GM12872 (cell line): ENCODE data around the gene NCF4.

ENCODE experiments used
- CTCF ChIP-seq: IDR thresholded peaks from 3 replicates; pipeline ENCODE4 v1.5.1; 2011; ENCODE audit warnings: low read depth, mild to moderate bottlenecking, low read length, moderate library complexity; ENCODE audit not compliant: insufficient read depth

NCF4 gene

GRCh38 chr22:36860821-36861659 is at the start of gene NCF4:
Gene NCF4 (plus strand): TSS chr22:36861006. CDS start chr22:36861172, 166 bp downstream.
- no peak for TF ChIP-seq CTCF

DNA sequence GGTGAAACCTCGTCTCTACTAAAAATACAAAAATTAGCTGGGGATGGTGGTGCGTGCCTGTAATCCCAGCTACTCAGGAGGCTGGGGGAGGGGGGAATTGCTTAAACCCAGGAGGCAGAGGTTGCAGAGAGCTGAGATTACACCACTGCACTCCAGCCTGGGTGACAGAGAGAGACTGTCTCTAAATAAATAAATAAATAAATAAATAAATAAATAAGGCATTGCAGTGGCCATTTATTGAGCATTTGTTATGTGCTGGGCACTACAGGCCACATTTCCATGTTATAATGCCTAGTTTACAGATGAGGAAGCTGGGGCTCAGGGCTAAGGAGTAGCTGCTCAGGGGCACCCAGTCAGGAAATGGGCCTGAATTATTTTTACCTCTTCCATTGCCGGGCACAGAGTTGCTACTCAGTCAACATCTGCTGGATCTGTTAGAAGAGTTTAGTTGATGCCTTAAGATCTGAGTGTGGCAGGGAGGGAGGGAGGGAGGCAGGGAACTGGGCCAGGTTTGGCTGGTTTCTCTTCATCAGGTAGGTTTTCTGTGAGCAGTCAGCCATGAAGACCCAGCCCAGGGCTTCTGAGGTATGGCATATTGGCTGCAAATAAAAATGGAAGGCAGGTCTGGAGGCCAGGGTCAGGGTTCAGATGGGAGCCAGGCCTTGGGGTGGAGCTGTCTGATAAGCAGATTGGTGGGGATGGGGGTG is 49.6 kb upstream of the NCF4 start:
- TF ChIP-seq CTCF: no peak

DNA sequence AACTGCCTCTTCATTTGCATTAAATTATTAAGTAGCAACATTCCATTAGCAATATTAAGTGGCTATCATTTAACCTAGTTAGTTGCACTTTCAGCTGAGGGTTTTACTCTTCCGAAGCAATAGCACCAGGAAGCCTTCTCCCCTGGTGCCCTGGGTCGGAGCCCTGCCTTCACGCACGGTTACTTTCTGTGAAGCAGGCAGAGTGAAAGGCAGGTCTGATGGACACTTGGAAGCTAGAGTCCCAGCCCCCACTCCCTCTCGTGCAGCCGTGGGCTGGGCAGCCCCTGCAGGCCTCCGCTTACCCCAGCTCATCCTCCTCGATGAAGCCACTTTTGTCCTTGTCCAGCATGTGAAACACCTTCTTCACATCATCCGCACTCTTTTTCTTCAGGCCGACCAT is 46.0 kb upstream of the NCF4 start:
- no peak for TF ChIP-seq CTCF

DNA sequence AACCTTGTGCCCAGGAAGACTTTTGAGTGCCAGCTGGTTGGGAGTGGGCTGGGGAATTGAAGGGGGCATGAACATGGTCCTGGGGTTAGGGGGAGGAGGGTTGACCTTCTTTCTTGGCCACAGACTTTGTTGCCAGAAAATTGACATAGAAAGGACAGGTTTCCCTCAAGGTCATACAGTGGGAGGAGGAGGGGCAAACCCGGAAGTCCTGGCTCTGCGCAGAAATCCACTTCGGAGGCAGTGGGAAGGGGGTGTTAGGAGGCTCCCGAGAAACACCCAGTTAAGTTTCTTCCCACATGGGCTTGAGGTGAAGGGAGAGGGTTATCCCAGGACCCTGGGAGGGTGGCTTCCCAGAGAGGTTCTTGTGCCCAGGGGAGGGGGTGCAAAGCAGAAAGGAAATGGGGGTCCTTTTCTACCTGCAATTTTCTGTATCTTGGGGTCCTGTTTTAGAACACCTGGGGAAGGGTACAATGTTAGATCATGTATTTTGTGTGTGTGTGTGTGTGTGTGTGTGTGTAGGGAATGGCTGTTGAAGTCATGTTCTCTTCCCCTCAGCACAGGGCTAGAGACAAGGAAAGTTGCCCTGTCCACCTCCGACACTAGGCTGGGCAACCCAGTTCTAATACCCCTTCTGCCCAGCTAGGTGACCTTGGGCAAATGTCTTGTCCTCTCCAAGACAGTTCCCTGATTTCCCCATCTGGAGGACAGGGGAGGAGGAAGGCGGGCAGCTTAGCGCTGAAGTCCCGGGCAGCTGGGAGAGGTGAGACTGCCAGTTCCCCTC is 45.1 kb upstream of the NCF4 start:
- no peak for TF ChIP-seq CTCF

DNA sequence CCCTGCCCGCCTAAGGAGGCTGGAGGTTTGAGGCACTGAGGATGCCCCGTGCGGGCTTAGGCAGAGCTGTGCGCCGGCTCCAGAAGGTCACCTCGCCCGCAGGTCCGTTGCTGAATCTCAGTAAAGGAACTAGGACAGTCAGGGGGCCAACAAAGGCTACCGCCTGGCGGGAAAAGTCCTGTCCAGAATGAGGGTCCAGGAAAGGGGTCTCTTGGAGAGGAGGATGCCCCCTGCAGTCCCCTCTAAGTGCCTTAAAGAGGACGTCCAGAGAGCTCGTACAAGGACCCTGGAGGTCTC is 44.5 kb upstream of the NCF4 start:
- no peak for TF ChIP-seq CTCF

GRCh38 chr22:36816636-36817524 is 43.9 kb upstream of the NCF4 start, which contains the start of gene PVALB:
Gene PVALB (minus strand): TSS chr22:36817035. CDS start chr22:36817005, 30 bp downstream.
- TF ChIP-seq CTCF: no peak

GRCh38 chr22:36817525-36817848 is 43.3 kb upstream of the NCF4 start:
- TF ChIP-seq CTCF: no peak
